Memory B cell (primary cell): ENCODE results near the gene KLHL26.
A peak's percentile ranks its signal among the peaks of the same experiment; 100 is the strongest.

Experiments
- ATAC-seq: fragments of 150-1000 bp; cut with Tn5 transposase; 2 replicates; pipeline ENCODE4 v1.10.0; 2021; ENCODE audit warnings: low read depth, mild to moderate bottlenecking, moderate library complexity
- DNase-seq, 2 donors: peaks; one replicate each; pipeline ENCODE4 v3.0.0; 2022; ENCODE audit warnings: low spot score in 2 of 2
- H3K27ac Mint-ChIP-seq: one replicate; pipeline ENCODE4 v1.8.0; 2022; ENCODE audit warnings: mild to moderate bottlenecking, moderate library complexity, mixed read lengths
- H3K27me3 Mint-ChIP-seq: one replicate; pipeline ENCODE4 v1.8.0; 2022; ENCODE audit warnings: mixed read lengths
- H3K36me3 Mint-ChIP-seq: one replicate; pipeline ENCODE4 v1.8.0; 2022; ENCODE audit warnings: mild to moderate bottlenecking, mixed read lengths
- H3K4me1 Mint-ChIP-seq: one replicate; pipeline ENCODE4 v1.8.0; 2022; ENCODE audit warnings: mixed read lengths
- H3K4me3 Mint-ChIP-seq: one replicate; pipeline ENCODE4 v1.8.0; 2022; ENCODE audit warnings: mild to moderate bottlenecking, moderate library complexity, mixed read lengths
- H3K9me3 Mint-ChIP-seq: one replicate; pipeline ENCODE4 v1.8.0; 2022; ENCODE audit warnings: mixed read lengths

Gene KLHL26

GRCh38 chr19:18666317-18666716 lies 29.5 kb downstream of the KLHL26 start:
- no peak for DNase-seq
- Mint-ChIP-seq H3K4me1 (peaks cover 5% of the 10 kb centered on the region), H3K27ac (no peak overlapping the region), H3K27me3 (no peaks in the 10 kb centered on the region), H3K4me3 (no peak overlapping the region), H3K36me3 (peaks cover 5% of the 10 kb centered on the region), H3K9me3 (no peaks in the 10 kb centered on the region)
- peak; percentile 54 for ATAC-seq

- Mint-ChIP-seq H3K27me3 (no peaks in the 10 kb centered on the region), H3K36me3 (peaks cover 5% of the 10 kb centered on the region), H3K27ac (no peak overlapping the region), H3K4me3 (no peak overlapping the region), H3K9me3 (no peaks in the 10 kb centered on the region), H3K4me1 (peaks cover 3% of the 10 kb centered on the region)
- no peak for ATAC-seq
- DNase-seq: no peak
Observed at GRCh38 chr19:18666784-18667183, 30.0 kb downstream of the KLHL26 start.

- H3K27me3 Mint-ChIP-seq: no peaks in the 10 kb centered on the region
- no peak for DNase-seq
- no peak for ATAC-seq
- H3K9me3 Mint-ChIP-seq: no peaks in the 10 kb centered on the region
- no peak overlapping the region for H3K4me3 Mint-ChIP-seq
- H3K27ac Mint-ChIP-seq: no peak overlapping the region
- peaks cover 5% of the 10 kb centered on the region for H3K36me3 Mint-ChIP-seq
- peaks cover 3% of the 10 kb centered on the region for H3K4me1 Mint-ChIP-seq
Observed at GRCh38 chr19:18667531-18668251, 30.9 kb downstream of the KLHL26 start.

GRCh38 chr19:18668252-18668631 lies 31.4 kb downstream of the KLHL26 start:
- Mint-ChIP-seq H3K27me3 (no peaks in the 10 kb centered on the region), H3K4me3 (no peak overlapping the region), H3K4me1 (peaks cover 2% of the 10 kb centered on the region), H3K9me3 (no peaks in the 10 kb centered on the region), H3K36me3 (peaks cover 5% of the 10 kb centered on the region), H3K27ac (no peak overlapping the region)
- ATAC-seq (no peak), DNase-seq (no peak)

- H3K4me3 Mint-ChIP-seq: no peak overlapping the region
- DNase-seq (no peak), ATAC-seq (no peak)
- H3K36me3 Mint-ChIP-seq: peaks cover 5% of the 10 kb centered on the region
- H3K27me3 Mint-ChIP-seq: no peaks in the 10 kb centered on the region
- no peak overlapping the region for H3K27ac Mint-ChIP-seq
- no peaks in the 10 kb centered on the region for H3K4me1 Mint-ChIP-seq
- no peaks in the 10 kb centered on the region for H3K9me3 Mint-ChIP-seq
Observed at GRCh38 chr19:18668744-18669523, 32.1 kb downstream of the KLHL26 start.

- H3K9me3 Mint-ChIP-seq: no peaks in the 10 kb centered on the region
- H3K4me1 Mint-ChIP-seq: no peaks in the 10 kb centered on the region
- H3K27ac Mint-ChIP-seq: no peak overlapping the region
- H3K27me3 Mint-ChIP-seq: no peaks in the 10 kb centered on the region
- no peak overlapping the region for H3K4me3 Mint-ChIP-seq
- no peak for DNase-seq
- ATAC-seq: no peak
- peaks cover 5% of the 10 kb centered on the region for H3K36me3 Mint-ChIP-seq
Observed at GRCh38 chr19:18669524-18669817, 32.6 kb downstream of the KLHL26 start.

GRCh38 chr19:18669883-18670282 lies 33.1 kb downstream of the KLHL26 start:
- Mint-ChIP-seq H3K36me3 (peaks cover 5% of the 10 kb centered on the region), H3K9me3 (no peaks in the 10 kb centered on the region), H3K4me3 (no peak overlapping the region), H3K4me1 (no peaks in the 10 kb centered on the region), H3K27me3 (no peaks in the 10 kb centered on the region), H3K27ac (no peak overlapping the region)
- DNase-seq (no peak), ATAC-seq (no peak)

- Mint-ChIP-seq H3K9me3 (no peaks in the 10 kb centered on the region), H3K4me1 (no peaks in the 10 kb centered on the region), H3K36me3 (peaks cover 5% of the 10 kb centered on the region), H3K27me3 (no peaks in the 10 kb centered on the region), H3K4me3 (no peak overlapping the region), H3K27ac (no peak overlapping the region)
- no peak for DNase-seq
- ATAC-seq: no peak
Observed at GRCh38 chr19:18670312-18670711, 33.5 kb downstream of the KLHL26 start.

GRCh38 chr19:18671303-18672043 lies 34.6 kb downstream of the KLHL26 start:
- peaks cover 5% of the 10 kb centered on the region for H3K36me3 Mint-ChIP-seq
- no peak overlapping the region for H3K27ac Mint-ChIP-seq
- no peak for ATAC-seq
- no peak overlapping the region for H3K4me3 Mint-ChIP-seq
- no peaks in the 10 kb centered on the region for H3K9me3 Mint-ChIP-seq
- no peaks in the 10 kb centered on the region for H3K27me3 Mint-ChIP-seq
- DNase-seq: no peak
- no peaks in the 10 kb centered on the region for H3K4me1 Mint-ChIP-seq

GRCh38 chr19:18672044-18672451 lies 35.2 kb downstream of the KLHL26 start:
- ATAC-seq (no peak), DNase-seq (no peak)
- no peaks in the 10 kb centered on the region for H3K9me3 Mint-ChIP-seq
- H3K27ac Mint-ChIP-seq: no peak overlapping the region
- no peak overlapping the region for H3K4me3 Mint-ChIP-seq
- no peaks in the 10 kb centered on the region for H3K27me3 Mint-ChIP-seq
- peaks cover 5% of the 10 kb centered on the region for H3K36me3 Mint-ChIP-seq
- no peaks in the 10 kb centered on the region for H3K4me1 Mint-ChIP-seq

GRCh38 chr19:18672606-18673337 lies 35.9 kb downstream of the KLHL26 start:
- Mint-ChIP-seq H3K4me1 (no peaks in the 10 kb centered on the region), H3K36me3 (peaks cover 5% of the 10 kb centered on the region), H3K9me3 (no peaks in the 10 kb centered on the region), H3K27me3 (no peaks in the 10 kb centered on the region), H3K27ac (no peak overlapping the region), H3K4me3 (no peak overlapping the region)
- no peak for DNase-seq
- no peak for ATAC-seq

GRCh38 chr19:18674616-18675015 lies 37.8 kb downstream of the KLHL26 start:
- Mint-ChIP-seq H3K4me3 (no peak overlapping the region), H3K27ac (no peak overlapping the region), H3K27me3 (peaks cover 4% of the 10 kb centered on the region), H3K36me3 (peaks cover 3% of the 10 kb centered on the region), H3K4me1 (no peaks in the 10 kb centered on the region), H3K9me3 (no peaks in the 10 kb centered on the region)
- DNase-seq (no peak), ATAC-seq (no peak)

GRCh38 chr19:18675779-18676178 lies 39.0 kb downstream of the KLHL26 start:
- no peaks in the 10 kb centered on the region for H3K36me3 Mint-ChIP-seq
- H3K27ac Mint-ChIP-seq: no peak overlapping the region
- peaks cover 4% of the 10 kb centered on the region for H3K27me3 Mint-ChIP-seq
- no peak overlapping the region for H3K4me3 Mint-ChIP-seq
- DNase-seq (no peak), ATAC-seq (no peak)
- H3K4me1 Mint-ChIP-seq: no peaks in the 10 kb centered on the region
- H3K9me3 Mint-ChIP-seq: no peaks in the 10 kb centered on the region

- DNase-seq (no peak), ATAC-seq (no peak)
- Mint-ChIP-seq H3K27ac (no peak overlapping the region), H3K36me3 (no peaks in the 10 kb centered on the region), H3K4me1 (no peaks in the 10 kb centered on the region), H3K4me3 (no peak overlapping the region), H3K9me3 (no peaks in the 10 kb centered on the region), H3K27me3 (peaks cover 7% of the 10 kb centered on the region)
Observed at GRCh38 chr19:18676692-18677091, 39.9 kb downstream of the KLHL26 start.
